ENCODE data around the gene ZFP36L1. TPM values are rescaled to one million over a fixed set of nuclear protein-coding genes. Genes with fewer than 3 reads are reported as not detected.

The ZFP36L1 gene
- total and polyA plus RNA-seq, 9 of the 15 experiments (the other 6 are each of a cell fraction or from before 2014, with no cell fraction given) = 1.3 to 26.6 (median 3.7) TPM

DNA sequence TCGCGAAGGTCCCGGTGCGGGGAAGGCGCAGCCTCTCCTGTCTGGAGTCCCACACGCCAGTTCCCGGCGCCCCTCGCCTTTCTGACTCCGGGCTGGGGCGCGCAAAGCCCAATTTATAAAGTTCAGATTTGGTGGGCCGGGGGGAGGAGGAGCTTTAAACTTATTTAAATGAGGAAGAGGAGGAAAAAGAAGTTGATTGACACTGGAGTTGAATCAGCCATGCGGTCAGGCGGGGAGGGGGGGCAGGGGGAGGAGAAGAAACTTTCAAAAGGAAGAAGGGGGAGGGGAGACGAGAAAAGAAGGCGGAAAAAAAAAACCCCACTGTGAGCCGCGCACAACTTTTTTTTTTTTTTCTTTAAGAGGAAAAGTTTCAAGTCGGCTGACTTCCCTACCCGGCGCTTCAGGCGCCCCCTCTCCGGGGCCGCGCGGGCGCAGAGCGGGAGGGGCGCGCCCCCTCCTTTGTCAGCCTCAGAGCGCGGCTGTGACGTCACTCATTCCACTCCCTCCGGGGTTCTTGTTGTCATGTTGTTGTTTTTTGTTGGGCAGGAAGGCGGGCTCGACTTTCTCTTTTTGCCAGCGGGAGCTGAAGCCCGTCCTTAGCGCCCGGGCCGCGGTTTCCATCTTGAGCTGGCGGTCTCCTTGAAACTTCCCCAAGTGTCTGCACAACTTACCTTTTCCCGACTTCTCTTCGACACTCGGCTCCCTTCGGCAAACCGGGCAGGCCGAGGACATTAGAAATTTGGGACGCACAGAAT, at the start of gene ZFP36L1 (continued):
- TF ChIP-seq, protein P1, sequence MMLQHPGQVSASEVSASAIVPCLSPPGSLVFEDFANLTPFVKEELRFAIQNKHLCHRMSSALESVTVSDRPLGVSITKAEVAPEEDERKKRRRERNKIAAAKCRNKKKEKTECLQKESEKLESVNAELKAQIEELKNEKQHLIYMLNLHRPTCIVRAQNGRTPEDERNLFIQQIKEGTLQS (IDR thresholded peaks at IDR 0.05) = peak; percentile 87
- TF ChIP-seq, protein P1 (CRISPR knock-in tag; conservative IDR thresholded peaks at IDR 0.05) = 0 out of 2 replicates have a peak, but pooled peaks have one; percentile 22
- no peak for TF ChIP-seq TEAD4 (IDR thresholded peaks at IDR 0.05; ENCODE audit: low read length)
- no peak for TF ChIP-seq TEAD4 (CRISPR knock-in tag; IDR thresholded peaks at IDR 0.05; ENCODE audit: borderline replicate concordance)
- TF ChIP-seq, protein P2, sequence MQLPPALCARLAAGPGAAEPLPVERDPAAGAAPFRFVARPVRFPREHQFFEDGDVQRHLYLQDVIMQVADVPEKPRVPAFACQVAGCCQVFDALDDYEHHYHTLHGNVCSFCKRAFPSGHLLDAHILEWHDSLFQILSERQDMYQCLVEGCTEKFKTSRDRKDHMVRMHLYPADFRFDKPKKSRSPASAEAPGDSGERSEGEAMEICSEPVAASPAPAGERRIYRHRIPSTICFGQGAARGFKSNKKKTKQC (CRISPR knock-in tag; IDR thresholded peaks at IDR 0.05) = no peak
- TF ChIP-seq POLR3G (IDR thresholded peaks at IDR 0.05; ENCODE audit: extremely low read depth, insufficient read length, insufficient replicate concordance) = no peak
- peak in 1 of 3 experiments; percentile 57 for TF ChIP-seq YY1 (IDR thresholded peaks at IDR 0.05; ENCODE audit: borderline replicate concordance in 1 of 3, control insufficient read depth in 1 of 3, extremely low read depth in 1 of 3, insufficient read depth in 3 of 3, insufficient read length in 1 of 3, insufficient replicate concordance in 2 of 3, low read depth in 1 of 3, low read length in 2 of 3)
- TF ChIP-seq GABPA (tag; conservative IDR thresholded peaks at IDR 0.05; ENCODE audit: low read depth) = peak; percentile 58
- TF ChIP-seq PML (IDR thresholded peaks at IDR 0.05; ENCODE audit: low read length) = no peak
- TF ChIP-seq, protein P3, sequence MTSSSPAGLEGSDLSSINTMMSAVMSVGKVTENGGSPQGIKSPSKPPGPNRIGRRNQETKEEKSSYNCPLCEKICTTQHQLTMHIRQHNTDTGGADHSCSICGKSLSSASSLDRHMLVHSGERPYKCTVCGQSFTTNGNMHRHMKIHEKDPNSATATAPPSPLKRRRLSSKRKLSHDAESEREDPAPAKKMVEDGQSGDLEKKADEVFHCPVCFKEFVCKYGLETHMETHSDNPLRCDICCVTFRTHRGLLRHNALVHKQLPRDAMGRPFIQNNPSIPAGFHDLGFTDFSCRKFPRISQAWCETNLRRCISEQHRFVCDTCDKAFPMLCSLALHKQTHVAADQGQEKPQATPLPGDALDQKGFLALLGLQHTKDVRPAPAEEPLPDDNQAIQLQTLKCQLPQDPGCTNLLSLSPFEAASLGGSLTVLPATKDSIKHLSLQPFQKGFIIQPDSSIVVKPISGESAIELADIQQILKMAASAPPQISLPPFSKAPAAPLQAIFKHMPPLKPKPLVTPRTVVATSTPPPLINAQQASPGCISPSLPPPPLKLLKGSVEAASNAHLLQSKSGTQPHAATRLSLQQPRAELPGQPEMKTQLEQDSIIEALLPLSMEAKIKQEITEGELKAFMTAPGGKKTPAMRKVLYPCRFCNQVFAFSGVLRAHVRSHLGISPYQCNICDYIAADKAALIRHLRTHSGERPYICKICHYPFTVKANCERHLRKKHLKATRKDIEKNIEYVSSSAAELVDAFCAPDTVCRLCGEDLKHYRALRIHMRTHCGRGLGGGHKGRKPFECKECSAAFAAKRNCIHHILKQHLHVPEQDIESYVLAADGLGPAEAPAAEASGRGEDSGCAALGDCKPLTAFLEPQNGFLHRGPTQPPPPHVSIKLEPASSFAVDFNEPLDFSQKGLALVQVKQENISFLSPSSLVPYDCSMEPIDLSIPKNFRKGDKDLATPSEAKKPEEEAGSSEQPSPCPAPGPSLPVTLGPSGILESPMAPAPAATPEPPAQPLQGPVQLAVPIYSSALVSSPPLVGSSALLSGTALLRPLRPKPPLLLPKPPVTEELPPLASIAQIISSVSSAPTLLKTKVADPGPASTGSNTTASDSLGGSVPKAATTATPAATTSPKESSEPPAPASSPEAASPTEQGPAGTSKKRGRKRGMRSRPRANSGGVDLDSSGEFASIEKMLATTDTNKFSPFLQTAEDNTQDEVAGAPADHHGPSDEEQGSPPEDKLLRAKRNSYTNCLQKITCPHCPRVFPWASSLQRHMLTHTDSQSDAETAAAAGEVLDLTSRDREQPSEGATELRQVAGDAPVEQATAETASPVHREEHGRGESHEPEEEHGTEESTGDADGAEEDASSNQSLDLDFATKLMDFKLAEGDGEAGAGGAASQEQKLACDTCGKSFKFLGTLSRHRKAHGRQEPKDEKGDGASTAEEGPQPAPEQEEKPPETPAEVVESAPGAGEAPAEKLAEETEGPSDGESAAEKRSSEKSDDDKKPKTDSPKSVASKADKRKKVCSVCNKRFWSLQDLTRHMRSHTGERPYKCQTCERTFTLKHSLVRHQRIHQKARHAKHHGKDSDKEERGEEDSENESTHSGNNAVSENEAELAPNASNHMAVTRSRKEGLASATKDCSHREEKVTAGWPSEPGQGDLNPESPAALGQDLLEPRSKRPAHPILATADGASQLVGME (CRISPR knock-in tag; IDR thresholded peaks at IDR 0.05) = no peak
- no peak for TF ChIP-seq HDAC2 (IDR thresholded peaks at IDR 0.05)
- peak; percentile 32 for TF ChIP-seq HMGN3 (IDR thresholded peaks at IDR 0.05; ENCODE audit: borderline replicate concordance, extremely low read depth, insufficient read length, low read depth, low read length)
